ENCODE measurements around the gene RBM12.

DNA sequence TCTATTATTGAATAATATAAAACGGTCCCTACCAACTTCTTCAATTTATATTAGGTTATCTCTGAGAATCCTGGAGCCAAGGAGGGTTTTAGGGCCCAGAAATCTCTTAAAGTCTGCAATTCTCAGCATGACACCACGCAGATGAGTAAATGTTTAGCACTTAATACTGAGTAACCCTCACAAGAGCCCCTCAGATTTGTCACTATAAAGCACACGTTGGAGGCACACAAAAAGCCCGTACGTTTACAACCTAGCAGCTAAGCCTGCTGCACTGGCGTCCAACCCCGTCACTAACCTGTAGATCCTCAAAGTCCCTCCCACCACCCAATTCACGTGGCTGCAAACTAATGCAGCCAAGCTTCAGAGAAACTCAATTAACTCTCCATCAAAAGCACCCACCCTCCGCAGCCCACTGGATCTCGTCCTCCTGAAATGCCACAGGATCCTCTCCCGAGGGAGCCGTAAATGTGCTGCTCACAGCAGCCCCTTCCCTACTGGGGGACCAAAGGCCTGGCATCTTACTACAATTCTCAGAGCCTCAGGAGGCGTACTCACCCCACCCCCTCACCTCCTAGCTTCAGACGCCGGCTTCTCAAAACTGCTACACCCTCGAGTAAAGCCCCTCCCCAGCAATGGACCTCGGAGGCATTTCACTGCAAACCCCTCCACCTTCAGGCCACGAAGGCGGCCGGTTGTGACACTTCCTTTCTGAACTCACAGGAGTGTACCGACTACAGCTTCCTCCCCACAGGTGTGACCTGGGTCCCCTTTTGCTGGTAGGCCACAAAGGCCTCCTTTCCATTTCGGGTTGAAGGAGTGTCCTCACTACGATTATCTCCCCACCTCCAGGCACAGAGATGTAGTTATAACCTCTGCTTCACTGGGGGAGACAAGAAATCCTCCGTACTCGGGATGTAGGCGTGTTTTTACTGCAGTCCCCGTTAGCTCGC lies 909 bp downstream of the RBM12 start:
- TF ChIP-seq, protein P1, sequence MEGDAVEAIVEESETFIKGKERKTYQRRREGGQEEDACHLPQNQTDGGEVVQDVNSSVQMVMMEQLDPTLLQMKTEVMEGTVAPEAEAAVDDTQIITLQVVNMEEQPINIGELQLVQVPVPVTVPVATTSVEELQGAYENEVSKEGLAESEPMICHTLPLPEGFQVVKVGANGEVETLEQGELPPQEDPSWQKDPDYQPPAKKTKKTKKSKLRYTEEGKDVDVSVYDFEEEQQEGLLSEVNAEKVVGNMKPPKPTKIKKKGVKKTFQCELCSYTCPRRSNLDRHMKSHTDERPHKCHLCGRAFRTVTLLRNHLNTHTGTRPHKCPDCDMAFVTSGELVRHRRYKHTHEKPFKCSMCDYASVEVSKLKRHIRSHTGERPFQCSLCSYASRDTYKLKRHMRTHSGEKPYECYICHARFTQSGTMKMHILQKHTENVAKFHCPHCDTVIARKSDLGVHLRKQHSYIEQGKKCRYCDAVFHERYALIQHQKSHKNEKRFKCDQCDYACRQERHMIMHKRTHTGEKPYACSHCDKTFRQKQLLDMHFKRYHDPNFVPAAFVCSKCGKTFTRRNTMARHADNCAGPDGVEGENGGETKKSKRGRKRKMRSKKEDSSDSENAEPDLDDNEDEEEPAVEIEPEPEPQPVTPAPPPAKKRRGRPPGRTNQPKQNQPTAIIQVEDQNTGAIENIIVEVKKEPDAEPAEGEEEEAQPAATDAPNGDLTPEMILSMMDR (conservative IDR thresholded peaks at IDR 0.05) = no peak
- TF ChIP-seq ZFX (IDR thresholded peaks at IDR 0.05) = no peak

All from C4-2B (cell line).